Stomach (tissue), 9 donors: Measurements from ENCODE around the gene PSAT1. TPM values are rescaled to one million over a fixed set of nuclear protein-coding genes. Genes with fewer than 3 reads are reported as not detected.

Experiments used
- DNase-seq, 2 donors: peaks; one replicate each; pipeline versions ENCODE4 v3.0.0 to v3.0.0-alpha.2; 2013 to 2019
- H3K27ac ChIP-seq, 5 donors: fragments of 200-600 bp in 4 of 5; sonication (generic) in 4 of 5; one replicate each; pipeline ENCODE4 v1.5.1; 2013 to 2019; ENCODE audit warnings: mild to moderate bottlenecking in 1 of 5, moderate library complexity in 1 of 5
- H3K27me3 ChIP-seq, 3 donors: fragments of 200-600 bp; sonication (generic); one replicate each; pipeline ENCODE4 v1.5.1; 2017 to 2019; ENCODE audit warnings: mixed run types in 1 of 3
- H3K36me3 ChIP-seq, 4 donors: fragments of 200-600 bp; sonication (generic); 1 replicate in 3 of 4; 2 replicates in 1 of 4; pipeline ENCODE4 v1.5.1; 2016 to 2019
- H3K4me1 ChIP-seq, 4 donors: fragments of 200-600 bp; sonication (generic); one replicate each; pipeline ENCODE4 v1.5.1; 2016 to 2019
- H3K4me3 ChIP-seq, 4 donors: fragments of 200-600 bp; sonication (generic) in 3 of 4; one replicate each; pipeline ENCODE4 v1.5.1; 2016 to 2019; ENCODE audit warnings: mild to moderate bottlenecking in 1 of 4
- H3K9me3 ChIP-seq, 4 donors: fragments of 200-600 bp; sonication (generic); one replicate each; pipeline ENCODE4 v1.5.1; 2016 to 2019
- EP300 ChIP-seq: sonication (generic); formaldehyde crosslinking; IDR thresholded peaks from one replicate; pipeline ENCODE4 v1.6.1; 2017; ENCODE audit warnings: antibody characterized with exemption
- POLR2A ChIP-seq, 4 donors: fragments of 450-650 bp; IDR thresholded peaks; one replicate each; pipeline ENCODE4 v1.6.1; 2016; ENCODE audit warnings: antibody characterized with exemption in 4 of 4, control low read depth in 2 of 4, mild to moderate bottlenecking in 1 of 4, moderate library complexity in 1 of 4
- POLR2AphosphoS5 ChIP-seq, 3 donors: sonication (generic); formaldehyde crosslinking; IDR thresholded peaks; one replicate each; pipeline ENCODE4 v1.6.1; 2016; ENCODE audit warnings: antibody characterized with exemption in 3 of 3
- WGBS, 5 donors: extraction: QIAGEN DNeasy Blood & Tissue Kit in 3 of 5; methylation state at CpG; one replicate each; pipeline versions ENCODE4 v1.1.5 to v1.1.7; 2013 to 2018; 5-methylcytosine and 5-hydroxymethylcytosine counted together
- intact Hi-C: fragments of 100-400 bp; cut with DNase I; formaldehyde crosslinking; loops from one replicate; pipeline ENCODE4 v1.15.1; 2023; ENCODE audit warnings: low total_unique reads
- polyA plus RNA-seq, 3 donors: library from polyadenylated mRNA; stranded (reverse); fragments of 200-250 nt; gene quantifications; one replicate each; pipeline ENCODE4 v1.2.3, GENCODE V29; 2013
- total RNA-seq, 5 donors: library from RNA; depleted of rRNA; stranded (reverse); fragments of >200 nt; gene quantifications; one replicate each; pipeline versions ENCODE4 v1.1.0 to v1.2.3, GENCODE V29; 2014 to 2016
- TF ChIP-seq, protein P1 (sequence below), 7 experiments: fragments of 450-650 bp in 4 of 7; fragments of 200-600 bp in 3 of 7; sonication (generic) in 3 of 7; IDR thresholded peaks; one replicate each; pipeline ENCODE4 v1.5.1; 2016 to 2019; ENCODE audit warnings: antibody characterized with exemption in 7 of 7, control low read depth in 2 of 7, mild to moderate bottlenecking in 1 of 7
- donor health status: healthy with polysubstance abuse.
- donor health status: Bipolar disorder and iron deficiency.
- donor health status: healthy.

PSAT1 gene
- total and polyA plus RNA-seq, 8 donors = 0.45 to 21.8 (median 10.6) TPM

DNA sequence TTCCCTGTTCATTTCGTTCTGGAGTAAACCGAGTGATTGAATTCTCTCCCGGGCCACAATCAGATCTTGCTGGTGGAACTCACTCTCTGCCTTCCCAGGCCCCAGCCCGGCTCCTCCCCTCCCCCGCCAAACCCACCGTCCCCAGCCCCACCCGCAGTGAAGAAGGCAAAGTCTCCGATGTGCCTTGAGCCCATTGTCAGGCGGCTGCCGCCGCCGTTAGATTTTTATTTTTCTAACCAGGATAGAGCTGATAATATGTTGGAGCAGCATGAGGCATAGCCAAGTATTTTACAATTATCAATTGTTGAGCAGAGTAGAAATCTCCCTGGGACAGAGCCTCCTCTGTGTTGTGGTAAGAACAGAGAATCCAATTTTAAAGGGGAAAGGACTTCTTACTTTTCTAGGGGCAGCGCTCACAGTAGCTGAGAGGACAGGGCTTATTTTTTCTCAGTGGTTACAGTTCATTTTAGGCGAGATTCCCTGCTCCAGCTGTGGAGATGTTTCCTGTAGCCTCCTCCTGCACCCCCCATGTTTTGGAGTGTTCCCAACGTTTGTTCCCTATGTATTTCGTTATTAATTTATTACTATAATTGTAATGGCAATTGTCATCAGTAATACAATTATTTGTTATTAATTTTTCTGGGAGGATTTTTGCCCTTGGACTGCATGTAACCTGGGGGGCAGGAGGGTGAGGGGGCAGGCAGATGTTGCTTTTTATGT lies 1.3 kb downstream of the PSAT1 start:
- Histone ChIP-seq H3K9me3 (no peaks in the 10 kb centered on the region), H3K27ac (peak overlapping the region in 2 of 5 donors; percentile 73 to 88), H3K4me1 (peaks cover 23 to 37% (median 31%) of the 10 kb centered on the region in 4 donors), H3K36me3 (peaks cover 0 to 6% (median 2%) of the 10 kb centered on the region in 4 donors), H3K27me3 (peaks cover 0 to 10% (median 0%) of the 10 kb centered on the region in 3 donors), H3K4me3 (peak overlapping the region; percentile 62 to 81 (median 66))
- no peak for DNase-seq
- TF ChIP-seq EP300 = no peak
- no peak for TF ChIP-seq POLR2AphosphoS5 (IDR thresholded peaks at IDR 0.05)
- no peak for TF ChIP-seq POLR2A (IDR thresholded peaks at IDR 0.05)
- TF ChIP-seq, protein P1, sequence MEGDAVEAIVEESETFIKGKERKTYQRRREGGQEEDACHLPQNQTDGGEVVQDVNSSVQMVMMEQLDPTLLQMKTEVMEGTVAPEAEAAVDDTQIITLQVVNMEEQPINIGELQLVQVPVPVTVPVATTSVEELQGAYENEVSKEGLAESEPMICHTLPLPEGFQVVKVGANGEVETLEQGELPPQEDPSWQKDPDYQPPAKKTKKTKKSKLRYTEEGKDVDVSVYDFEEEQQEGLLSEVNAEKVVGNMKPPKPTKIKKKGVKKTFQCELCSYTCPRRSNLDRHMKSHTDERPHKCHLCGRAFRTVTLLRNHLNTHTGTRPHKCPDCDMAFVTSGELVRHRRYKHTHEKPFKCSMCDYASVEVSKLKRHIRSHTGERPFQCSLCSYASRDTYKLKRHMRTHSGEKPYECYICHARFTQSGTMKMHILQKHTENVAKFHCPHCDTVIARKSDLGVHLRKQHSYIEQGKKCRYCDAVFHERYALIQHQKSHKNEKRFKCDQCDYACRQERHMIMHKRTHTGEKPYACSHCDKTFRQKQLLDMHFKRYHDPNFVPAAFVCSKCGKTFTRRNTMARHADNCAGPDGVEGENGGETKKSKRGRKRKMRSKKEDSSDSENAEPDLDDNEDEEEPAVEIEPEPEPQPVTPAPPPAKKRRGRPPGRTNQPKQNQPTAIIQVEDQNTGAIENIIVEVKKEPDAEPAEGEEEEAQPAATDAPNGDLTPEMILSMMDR (IDR thresholded peaks at IDR 0.05) = no peak
- intact Hi-C loops = no loop called here
- 7 to 12% (median 10%) methylated on average over 13 to 16 of the region's 16 CpGs for WGBS, 5 donors

- H3K27ac ChIP-seq = no peak overlapping the region
- H3K4me1 ChIP-seq = peaks cover 23 to 37% (median 31%) of the 10 kb centered on the region in 4 donors
- intact Hi-C loops = no loop called here
- peaks cover 0 to 10% (median 0%) of the 10 kb centered on the region in 3 donors for H3K27me3 ChIP-seq
- peaks cover 0 to 13% (median 12%) of the 10 kb centered on the region in 4 donors for H3K36me3 ChIP-seq
- no peak for DNase-seq
- no peak for TF ChIP-seq POLR2AphosphoS5 (IDR thresholded peaks at IDR 0.05)
- TF ChIP-seq, protein P1 (IDR thresholded peaks at IDR 0.05) = no peak
- TF ChIP-seq POLR2A (IDR thresholded peaks at IDR 0.05) = no peak
- TF ChIP-seq EP300 = no peak
- no peak overlapping the region for H3K4me3 ChIP-seq
- 94 to 97% (median 95%) methylated on average over 6 of the region's 6 CpGs for WGBS, 5 donors
- no peaks in the 10 kb centered on the region for H3K9me3 ChIP-seq
These were observed 3.3 kb downstream of the PSAT1 start for GRCh38 chr9:78300209-78300608.

- intact Hi-C loops = no loop called here
- 89 to 99% (median 95%) methylated on average over 2 of the region's 2 CpGs for WGBS, 5 donors
- no peak for TF ChIP-seq EP300
- TF ChIP-seq POLR2AphosphoS5 (IDR thresholded peaks at IDR 0.05) = no peak
- no peak for TF ChIP-seq POLR2A (IDR thresholded peaks at IDR 0.05)
- TF ChIP-seq, protein P1 (IDR thresholded peaks at IDR 0.05) = no peak
These were observed 4.5 kb downstream of the PSAT1 start for GRCh38 chr9:78301466-78301865.

GRCh38 chr9:78303377-78304062 lies 6.6 kb downstream of the PSAT1 start:
- TF ChIP-seq, protein P1 (IDR thresholded peaks at IDR 0.05) = no peak
- TF ChIP-seq EP300 (no peak), POLR2A (IDR thresholded peaks at IDR 0.05) (no peak), POLR2AphosphoS5 (IDR thresholded peaks at IDR 0.05) (no peak)
- H3K4me1 ChIP-seq = peaks cover 0 to 4% (median 2%) of the 10 kb centered on the region in 4 donors
- intact Hi-C loops = no loop called here
- H3K4me3 ChIP-seq = no peak overlapping the region
- peaks cover 0 to 10% (median 0%) of the 10 kb centered on the region in 3 donors for H3K27me3 ChIP-seq
- peaks cover 0 to 45% (median 36%) of the 10 kb centered on the region in 4 donors for H3K36me3 ChIP-seq
- no peak for DNase-seq
- 87 to 96% (median 94%) methylated on average over 3 of the region's 3 CpGs for WGBS, 5 donors
- H3K27ac ChIP-seq = no peak overlapping the region
- no peaks in the 10 kb centered on the region for H3K9me3 ChIP-seq

More at GRCh38 chr9:78301466-78301865, 4.5 kb downstream of the PSAT1 start:
- Histone ChIP-seq H3K27me3 (peaks cover 0 to 10% (median 0%) of the 10 kb centered on the region in 3 donors), H3K36me3 (peaks cover 0 to 26% (median 25%) of the 10 kb centered on the region in 4 donors), H3K9me3 (no peaks in the 10 kb centered on the region), H3K4me1 (peaks cover 16 to 24% (median 20%) of the 10 kb centered on the region in 4 donors), H3K4me3 (no peak overlapping the region), H3K27ac (no peak overlapping the region)
- no peak for DNase-seq
